H1 (cell line): Measurements from ENCODE around the gene SLC39A2.

Experiments used
- CTCF ChIP-seq, 3 experiments: IDR thresholded peaks; 1 replicate in 2 of 3; 2 replicates in 1 of 3; pipeline versions ENCODE4 v1.5.1 to v1.6.1; 2011; ENCODE audit warnings: low read length in 3 of 3, mild to moderate bottlenecking in 3 of 3, inconsistent platforms in 2 of 3, low read depth in 1 of 3, moderate library complexity in 1 of 3; ENCODE audit not compliant: insufficient read depth in 1 of 3; ENCODE audit errors: control extremely low read depth in 1 of 3
- SRF ChIP-seq: IDR thresholded peaks from 2 replicates; pipeline ENCODE4 v1.6.1; 2011; ENCODE audit warnings: mild to moderate bottlenecking, low read depth, low read length, moderate library complexity

GRCh38 chr14:20973501-20973900, 25.6 kb upstream of the SLC39A2 start:
- TF ChIP-seq CTCF (IDR thresholded peaks at IDR 0.05; ENCODE audit: control extremely low read depth in 1 of 3, insufficient read depth in 1 of 3, low read depth in 1 of 3, low read length in 3 of 3) (no peak), SRF (no peak)
